GM19023 (cell line): Measurements from ENCODE around the gene MAP1LC3A.
A peak's percentile ranks its signal among the peaks of the same experiment; 100 is the strongest.

ENCODE experiments used
- ATAC-seq: cut with Tn5 transposase; IDR thresholded peaks from one replicate; pipeline ENCODE4 v1.9.1; 2021; ENCODE audit warnings: mild to moderate bottlenecking, moderate library complexity; ENCODE audit not compliant: unreplicated experiment

The MAP1LC3A gene

DNA sequence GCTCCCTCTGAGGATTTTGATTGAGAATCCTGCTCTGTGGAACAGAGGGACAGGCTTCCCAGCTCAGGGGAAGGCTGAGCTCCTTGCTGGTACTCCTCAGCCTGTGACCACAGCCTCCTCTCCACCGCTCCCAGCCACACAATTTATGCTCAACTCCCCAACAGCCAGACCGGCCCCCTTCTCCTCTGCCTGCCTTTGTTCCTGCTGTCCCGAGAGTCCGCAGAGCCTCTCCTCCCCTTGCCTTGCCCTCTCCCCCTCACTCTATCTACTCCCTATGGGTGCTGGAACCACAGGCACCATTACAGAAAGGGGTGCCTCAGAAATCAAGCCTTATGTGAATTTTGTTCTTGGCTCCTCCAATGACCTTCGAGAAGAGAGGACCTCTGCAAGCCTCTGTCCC, 15.9 kb downstream of the MAP1LC3A start:
- ATAC-seq: no peak

DNA sequence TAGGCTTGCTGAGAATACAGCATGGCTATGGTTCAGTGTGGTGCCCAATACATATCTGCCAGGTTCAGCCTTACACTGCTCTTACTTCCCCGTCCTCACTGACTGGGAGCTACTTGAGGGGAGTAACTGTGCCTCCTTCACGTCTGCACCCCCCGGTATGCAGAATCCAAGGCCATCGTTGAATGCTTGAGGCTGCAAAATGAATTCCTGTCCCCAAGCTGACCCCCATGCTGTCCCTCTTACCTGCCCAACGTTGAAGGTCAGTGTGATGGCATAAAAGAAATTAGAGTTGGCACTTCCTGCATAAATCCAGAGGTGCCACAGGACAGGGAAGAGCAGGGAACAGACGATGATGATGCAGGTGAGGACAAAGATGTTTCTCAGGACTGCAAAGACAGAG, 16.3 kb downstream of the MAP1LC3A start:
- no peak for ATAC-seq

DNA sequence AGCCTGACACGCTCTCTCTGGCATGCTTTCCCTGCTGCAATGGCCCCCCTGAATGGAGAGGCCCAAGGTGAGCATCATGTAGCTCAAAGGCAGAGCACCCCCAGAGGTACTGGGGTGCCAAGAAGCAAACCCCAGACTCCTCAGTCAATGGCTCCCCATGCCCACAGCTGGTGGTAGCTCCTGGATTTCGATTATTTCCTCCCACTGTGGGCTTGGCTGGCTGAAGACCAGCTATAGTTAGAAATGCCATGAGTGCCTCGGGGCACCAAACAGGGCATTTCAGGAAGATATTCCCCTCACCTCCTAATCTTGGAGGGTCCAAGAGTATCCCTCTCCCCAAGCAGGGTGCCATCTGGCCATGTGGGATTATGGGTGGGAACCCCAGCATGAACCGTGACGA, 16.8 kb downstream of the MAP1LC3A start:
- no peak for ATAC-seq

DNA sequence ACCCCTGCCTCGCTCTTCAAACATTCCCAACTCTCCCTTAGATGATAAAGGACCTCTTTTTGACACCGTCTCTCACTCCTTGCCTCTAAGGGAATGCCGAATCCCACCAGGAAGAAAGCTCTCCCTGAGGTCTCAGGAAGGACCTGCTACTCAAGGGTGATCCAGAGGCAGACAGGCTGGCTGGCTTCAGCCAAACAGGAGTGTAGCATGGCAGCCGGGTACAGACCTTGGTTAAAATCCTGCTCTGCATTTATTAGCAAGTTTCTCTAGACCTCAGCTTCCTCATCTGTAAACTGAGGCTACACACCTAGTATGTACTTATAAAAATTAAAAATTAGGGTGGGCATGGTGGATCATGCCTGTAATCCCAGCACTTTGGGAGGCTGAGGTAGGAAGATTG, 17.2 kb downstream of the MAP1LC3A start:
- ATAC-seq: no peak

DNA sequence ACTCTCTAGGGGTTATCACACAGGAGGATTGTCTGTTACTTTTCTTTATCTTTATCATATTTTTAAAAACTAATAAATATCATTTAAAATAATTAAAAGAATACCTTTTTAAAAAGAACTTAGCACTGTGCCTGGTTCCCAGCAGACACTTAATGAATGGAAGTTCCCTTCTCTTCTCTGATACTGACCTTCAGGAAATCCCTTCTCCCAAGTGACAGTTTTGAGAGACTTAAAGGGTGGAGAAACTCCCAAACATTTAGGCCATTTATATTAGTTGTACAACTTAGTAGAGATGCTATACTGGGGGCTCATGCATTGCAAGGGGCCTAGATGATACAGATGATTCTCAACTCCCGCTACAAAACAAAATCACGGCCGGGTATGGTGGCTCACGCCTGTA, 18.5 kb downstream of the MAP1LC3A start:
- no peak for ATAC-seq

DNA sequence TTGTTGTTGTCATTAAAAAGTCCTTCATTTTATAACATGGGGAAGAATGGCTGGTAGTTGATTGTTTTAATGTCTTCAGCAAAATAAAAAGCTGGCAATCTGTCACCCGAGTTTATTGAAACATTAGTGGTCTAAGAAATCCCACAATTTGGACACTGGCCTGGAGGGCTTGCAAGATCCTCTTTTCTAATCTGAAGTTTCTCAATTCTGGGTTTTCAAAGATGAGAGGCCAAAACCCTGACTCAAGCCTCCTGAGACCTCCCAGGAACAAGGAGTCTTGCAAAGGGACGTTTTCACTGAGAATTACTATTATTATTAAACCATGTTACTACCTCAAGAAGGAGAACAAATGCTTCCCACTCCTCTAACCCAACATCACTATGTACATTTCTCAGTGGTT, 19.5 kb downstream of the MAP1LC3A start:
- ATAC-seq: no peak

DNA sequence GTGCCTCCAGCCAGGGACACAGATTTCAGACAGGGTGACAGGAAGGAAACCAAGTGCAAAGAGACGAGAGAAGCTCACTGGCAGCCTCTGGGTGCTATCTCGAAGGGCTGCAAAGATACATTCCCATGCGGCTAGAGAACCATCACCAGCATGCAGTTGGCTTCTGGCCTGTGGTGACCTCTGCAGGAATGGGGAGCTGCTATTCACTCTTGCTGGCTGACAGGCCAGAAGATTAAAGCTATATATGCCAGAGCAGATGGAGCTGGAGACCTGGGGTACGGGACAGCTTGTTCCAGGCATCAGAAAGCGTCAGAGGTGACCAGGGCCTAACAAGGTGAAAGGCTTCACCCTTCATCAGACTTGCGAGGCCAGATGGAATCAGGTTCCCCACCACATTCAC, 20.0 kb downstream of the MAP1LC3A start:
- ATAC-seq: no peak

DNA sequence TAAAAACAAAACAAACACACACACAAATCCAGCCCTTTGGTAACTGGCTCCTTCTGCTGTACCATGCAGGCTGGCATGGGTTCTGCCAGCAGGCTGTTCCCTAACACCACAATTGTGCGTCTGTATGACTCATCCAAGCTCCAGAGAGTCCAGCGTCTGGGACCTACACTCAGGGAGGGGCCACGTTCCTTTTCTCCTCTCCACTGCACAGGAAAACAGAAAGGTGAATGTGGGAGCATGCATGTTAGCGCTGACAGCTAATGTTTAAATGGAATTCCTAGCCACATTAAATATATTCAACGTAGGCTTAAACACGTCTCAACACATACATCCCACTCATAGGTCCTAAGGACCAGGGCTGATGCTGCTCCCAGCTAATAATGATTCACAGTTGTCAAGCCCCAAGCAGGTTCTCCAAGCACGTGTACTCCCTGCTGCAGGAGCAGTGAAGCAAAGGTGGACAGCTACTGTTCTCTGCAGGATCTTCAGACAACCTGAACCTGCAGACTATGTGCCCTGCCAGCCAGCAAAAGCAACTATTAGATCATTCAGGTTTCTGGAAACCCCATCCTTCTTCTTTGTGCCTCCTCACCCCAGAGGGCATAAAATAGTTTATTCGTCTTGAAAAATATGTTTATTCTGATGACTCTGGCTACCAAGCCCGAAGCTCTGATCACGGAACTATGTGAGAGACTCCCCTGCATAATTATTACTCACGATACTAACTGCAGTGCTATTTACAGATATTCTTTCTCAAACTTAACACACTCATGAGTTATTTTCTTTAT, 20.9 kb downstream of the MAP1LC3A start:
- ATAC-seq: no peak

DNA sequence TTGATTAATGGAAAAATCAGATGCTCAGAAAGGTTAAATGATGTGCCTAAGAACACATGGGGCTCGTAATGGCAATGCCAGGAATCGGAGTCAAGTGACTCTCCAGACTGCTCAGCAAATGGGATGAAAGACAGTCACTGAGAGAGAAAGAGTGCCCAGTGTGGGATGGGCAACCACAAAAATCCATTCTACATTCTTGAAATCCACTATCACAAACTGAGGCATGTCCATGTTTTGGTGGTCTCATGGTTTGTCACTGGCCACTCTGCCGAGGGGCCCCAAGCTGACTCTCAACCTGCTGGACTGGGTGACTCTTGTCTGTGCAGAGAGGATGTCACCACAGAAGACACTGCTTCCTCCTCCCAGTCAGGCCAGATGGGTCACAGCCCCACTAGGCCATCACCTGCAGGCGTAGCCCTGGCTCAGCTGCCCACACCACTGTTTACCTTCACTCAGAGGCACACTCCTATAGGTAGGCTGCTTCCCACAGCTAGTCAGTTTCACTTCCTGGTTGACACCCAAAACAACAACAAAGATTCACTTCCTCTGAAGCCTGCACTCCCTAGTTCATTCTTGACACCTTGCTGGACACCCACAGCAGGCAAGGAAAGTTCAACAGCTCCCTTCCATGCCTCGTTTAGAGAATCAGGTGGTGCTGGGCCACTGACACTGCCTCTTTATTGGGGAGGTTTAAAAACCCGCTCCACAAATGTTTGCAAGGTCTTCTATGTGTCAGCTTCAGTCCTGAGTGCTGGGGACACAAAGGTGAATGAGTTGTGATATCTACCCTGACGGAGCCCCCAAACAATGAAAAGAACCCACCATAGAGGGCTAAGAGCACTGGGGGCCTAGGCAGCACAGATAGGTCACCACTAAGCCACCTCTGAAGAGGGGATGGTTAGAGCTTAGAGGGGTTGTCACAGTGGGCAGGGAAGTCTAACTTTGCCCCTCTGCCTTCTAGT, 21.7 kb downstream of the MAP1LC3A start:
- no peak for ATAC-seq

DNA sequence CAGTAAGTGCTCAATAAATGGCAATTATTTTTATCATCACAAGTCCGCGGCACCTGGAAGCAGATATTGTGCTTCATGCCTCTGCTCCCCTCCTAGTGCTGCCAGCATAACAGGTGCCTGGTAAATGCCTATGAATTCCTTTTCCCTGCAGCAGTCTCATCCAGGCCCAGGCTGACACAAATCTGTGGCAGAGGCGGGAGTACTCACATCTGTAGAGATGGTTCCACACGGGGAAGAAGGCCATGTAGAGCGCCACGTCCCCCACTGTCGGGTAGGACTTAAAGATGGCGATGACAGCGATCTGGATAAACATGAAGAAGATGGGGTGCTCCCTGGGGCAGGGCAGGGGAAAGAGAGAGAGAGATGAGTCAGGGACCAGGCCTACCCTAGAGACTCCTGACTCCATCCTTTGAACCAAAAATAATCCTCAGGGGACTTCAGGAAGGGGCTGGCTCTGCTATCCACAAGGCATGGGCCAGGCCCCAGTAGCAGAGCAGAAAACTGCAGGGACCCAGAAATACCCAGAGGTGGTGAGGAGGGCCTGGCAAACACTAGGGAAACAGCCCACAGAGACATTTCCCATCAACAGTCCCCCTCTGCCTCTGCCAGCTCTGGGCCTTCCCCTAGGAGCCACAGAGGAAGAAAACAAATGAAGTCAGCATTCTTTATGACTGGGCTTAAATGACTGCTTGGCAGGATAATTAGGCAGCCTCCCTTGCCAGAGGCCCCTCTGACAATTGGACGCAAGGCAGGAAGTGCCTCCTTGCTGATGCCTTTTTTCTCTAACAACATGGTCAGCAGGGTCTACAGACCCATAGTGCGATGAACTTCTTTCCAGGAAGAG, 23.0 kb downstream of the MAP1LC3A start:
- peak; percentile 45 for ATAC-seq

DNA sequence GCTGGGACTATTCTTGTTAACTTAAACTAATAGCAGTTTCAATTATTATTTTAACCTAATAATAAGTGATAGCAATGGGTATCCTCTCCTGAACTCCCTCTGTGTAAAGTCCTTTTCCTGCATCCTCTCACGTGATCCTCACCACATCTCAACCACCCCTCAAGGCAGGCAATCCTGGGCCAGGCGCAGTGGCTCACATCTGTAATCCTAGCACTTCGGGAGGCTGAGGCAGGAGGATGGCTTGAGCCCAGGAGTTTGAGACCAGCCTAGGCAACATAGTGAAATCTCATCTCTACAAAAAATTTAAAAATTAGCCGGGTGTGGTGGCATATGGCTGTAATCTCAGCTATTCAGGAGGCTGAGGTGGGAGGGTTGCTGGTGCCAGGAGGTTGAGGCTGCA, 23.7 kb downstream of the MAP1LC3A start:
- ATAC-seq: no peak

DNA sequence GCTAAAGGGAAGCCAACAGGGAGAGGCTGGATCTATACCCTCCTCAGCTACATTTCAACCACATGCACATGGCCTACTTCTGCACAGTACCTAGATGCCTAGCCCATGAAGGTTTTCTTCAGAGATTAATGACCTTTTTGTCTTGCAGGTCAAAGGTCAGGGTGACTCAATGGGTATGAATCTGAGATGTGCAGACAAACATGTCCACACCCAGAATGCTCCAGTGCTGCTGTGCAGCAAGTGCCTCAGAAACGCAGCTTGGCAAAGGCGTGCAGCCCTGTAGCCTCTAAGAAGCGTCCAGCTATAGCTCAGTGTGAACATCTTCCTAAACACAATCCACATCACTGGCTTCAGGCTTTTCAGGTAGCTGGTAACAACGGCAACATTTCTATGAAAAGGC, 24.4 kb downstream of the MAP1LC3A start:
- ATAC-seq: no peak

DNA sequence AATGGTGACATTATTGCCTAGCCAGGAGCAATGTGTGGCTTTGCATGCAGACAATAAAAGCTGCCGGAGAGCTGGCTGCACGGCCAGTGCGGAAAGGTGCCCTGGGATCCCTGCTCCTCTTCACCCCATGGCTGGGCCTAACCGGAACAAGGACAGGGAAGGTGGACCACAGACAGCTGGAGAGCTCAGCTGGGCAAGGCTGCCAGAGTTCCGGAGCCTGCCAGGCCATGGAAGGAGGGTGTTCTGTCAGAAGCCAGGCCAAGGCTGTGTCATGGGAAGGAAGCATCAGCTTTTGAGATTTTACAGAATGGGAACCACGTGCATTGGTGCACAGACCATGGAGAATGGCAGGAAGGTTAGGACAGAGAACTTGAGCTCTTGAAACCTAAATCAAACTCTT, 25.0 kb downstream of the MAP1LC3A start:
- ATAC-seq: no peak

DNA sequence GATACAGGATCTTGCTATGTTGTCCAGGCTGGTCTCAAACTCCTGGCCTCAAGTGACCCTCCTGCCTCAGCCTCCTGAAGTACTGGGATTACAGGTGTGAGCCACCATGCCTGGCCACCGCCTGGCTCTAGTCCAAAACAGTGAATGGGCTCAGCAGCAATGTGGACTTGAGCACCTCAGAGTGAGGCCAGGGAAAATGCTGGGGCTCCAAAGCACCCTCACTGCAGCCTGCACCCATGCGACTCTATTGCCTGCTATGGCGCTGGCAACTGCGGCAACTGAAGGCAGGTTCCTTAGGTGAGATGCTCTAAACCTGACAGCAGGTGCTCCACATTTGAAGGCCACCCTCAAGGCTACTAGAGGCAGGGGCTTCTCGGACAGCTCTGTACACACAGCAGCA, 26.5 kb downstream of the MAP1LC3A start:
- ATAC-seq: no peak

DNA sequence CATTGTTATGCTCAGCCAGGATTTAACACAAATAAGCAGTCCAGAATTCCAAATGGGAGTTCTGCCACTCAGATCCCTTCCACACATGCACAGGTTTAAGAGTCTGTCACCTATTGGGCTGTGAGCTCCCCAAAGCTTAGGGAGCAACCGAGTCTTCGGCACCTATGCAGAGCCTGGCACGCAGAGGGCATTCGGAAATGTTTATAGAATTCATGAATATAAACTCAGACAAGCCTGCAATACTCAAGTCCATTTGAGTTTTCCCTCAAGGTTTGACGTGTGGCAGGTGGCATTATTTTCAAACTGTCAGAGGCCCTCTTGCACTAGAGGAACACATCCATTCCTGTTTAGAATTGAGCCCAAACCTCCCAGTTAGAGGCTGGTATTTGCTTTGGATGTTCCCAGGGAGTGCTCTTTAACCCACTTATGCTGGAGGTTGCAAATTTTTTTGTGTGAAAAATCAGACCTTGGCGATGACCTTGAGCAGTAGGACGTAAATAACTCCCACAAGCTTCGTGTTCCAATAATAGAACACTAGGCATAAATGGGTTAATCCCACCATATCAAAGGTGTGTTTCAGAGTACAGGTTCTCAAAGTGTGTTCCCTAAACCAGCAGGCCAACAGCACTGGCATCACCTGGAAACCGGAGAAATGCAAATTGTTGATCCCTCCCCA, 28.1 kb downstream of the MAP1LC3A start:
- no peak for ATAC-seq

DNA sequence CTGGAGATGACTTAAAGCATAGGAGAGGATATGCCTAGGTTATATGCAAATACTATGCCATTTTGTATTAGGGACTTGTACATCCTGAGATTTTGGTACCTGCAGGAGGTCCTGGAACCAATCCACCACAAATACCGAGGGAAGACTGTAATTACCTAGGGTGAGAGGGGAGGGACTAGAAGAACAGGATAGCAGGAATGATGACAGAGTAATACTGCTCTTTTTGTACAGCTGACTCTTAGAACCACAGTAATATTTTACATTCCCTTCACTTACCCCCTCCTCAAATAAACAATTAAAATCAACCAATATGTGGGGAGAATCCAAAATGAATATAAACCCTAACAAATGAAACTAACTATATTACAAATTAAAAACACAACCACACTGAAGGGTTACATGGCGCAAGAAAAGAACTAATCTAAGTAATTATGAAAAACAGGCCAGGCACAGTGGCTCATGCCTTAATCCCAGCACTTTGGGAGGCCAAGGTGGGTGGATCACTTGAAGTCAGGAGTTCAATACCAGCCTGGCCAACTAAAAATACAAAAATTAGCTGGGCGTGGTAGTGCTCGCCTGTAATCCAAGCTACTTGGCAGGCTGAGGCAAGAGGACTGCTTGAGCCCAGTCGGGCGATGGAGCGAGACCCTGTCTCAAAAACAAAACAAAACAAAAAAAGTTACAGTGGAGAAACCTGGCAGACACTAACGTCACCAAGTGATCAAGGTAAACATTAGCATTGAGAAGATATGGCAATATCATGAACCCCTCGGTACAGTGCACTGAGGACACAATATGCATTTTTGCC, 37.1 kb downstream of the MAP1LC3A start:
- no peak for ATAC-seq

DNA sequence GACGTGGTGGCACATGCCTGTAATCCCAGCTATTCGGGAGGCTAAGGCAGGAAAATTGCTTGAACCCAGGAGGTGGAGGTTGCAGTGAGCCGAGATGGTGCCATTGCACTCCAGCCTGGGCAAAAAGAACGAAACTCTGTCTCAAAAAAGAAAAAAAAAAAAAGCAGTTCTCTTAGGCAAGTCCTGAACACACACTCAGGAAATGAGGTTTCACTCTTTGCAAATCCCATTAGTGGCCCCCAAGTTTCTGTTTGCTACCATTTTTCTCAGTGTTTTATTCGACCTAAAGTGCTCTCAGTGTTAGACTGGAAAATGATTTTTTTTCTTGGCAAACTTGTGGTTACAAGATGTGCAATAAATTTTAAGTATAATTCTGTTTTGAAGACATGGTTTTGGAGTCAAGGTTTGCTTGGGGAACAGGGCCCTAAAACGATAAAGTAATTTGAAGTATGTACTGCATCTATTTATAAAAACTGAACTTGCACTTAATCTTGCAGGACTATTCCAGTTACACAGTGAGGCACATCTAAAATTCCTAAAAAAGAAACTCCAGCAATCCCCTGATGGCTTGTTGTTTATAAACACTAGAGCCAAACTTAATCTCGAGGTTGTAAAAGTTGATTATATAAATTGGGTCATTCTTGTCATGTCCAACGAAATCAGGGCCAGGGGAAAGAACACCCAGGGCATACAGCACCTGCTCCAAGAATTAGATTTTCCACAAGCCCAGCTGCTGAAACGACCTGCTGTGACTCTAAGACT, 42.6 kb downstream of the MAP1LC3A start:
- no peak for ATAC-seq

DNA sequence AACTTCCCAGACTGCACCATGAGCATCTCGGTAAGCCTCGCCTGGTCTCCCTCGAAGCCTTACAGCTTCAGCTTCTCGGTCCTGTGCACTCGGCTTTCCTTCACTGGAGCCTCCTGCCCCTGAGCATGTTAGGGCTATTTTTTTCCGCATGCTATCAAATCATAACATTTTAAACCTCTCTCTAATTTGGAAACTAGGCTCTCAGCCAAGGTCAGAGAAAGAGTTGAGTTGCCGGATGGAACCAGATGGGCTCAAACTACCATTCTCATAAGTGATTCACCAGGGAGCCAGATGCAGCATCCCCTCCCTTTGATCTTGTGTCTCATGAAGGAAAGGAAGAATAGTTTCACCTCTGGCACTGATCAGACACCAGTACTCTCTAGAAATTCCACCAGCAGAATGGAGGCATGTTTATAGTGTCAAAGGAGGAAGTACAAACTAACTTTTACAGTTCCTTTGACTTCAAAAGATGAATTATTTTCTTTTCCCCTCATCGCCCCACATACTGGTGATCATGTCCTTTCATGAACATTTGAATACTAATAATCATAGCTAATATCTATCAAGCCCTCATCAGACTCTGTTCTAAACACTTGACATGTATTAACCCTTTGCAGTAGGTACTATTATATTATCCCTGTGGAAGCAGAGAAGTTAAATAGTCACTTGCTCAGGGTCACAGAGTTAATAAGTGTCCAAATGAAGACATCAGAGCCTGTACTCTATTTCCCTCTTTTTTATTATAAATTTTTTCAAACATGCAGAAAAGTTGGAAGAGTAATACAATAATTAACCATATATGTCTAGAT, 46.7 kb downstream of the MAP1LC3A start:
- no peak for ATAC-seq
